Vagina (tissue), 2 donors: ENCODE results near the gene VMP1. TPM values are rescaled to one million over a fixed set of nuclear protein-coding genes. Genes with fewer than 3 reads are reported as not detected.
A peak's percentile ranks its signal among the peaks of the same experiment; 100 is the strongest.

Experiments
- DNase-seq, 2 donors: peaks; one replicate each; pipeline ENCODE4 v3.0.0-alpha.2; 2017; ENCODE audit errors: extremely low spot score in 2 of 2
- H3K27ac ChIP-seq: fragments of 200-600 bp; sonication (generic); one replicate; pipeline ENCODE4 v1.5.1; 2019
- H3K27me3 ChIP-seq: fragments of 200-600 bp; sonication (generic); one replicate; pipeline ENCODE4 v1.5.1; 2019
- H3K36me3 ChIP-seq, 2 donors: fragments of 200-600 bp; sonication (generic); one replicate each; pipeline ENCODE4 v1.5.1; 2017 to 2019
- H3K4me1 ChIP-seq: fragments of 200-600 bp; sonication (generic); one replicate; pipeline ENCODE4 v1.5.1; 2019
- H3K4me3 ChIP-seq, 2 donors: fragments of 200-600 bp; sonication (generic); 1 replicate in 1 of 2; 2 replicates in 1 of 2; pipeline ENCODE4 v1.5.1; 2016 to 2019
- H3K9me3 ChIP-seq: fragments of 200-600 bp; sonication (generic); one replicate; pipeline ENCODE4 v1.5.1; 2019
- CTCF ChIP-seq, 3 experiments: fragments of 450-650 bp in 2 of 3; fragments of 200-600 bp in 1 of 3; sonication (generic) in 1 of 3; IDR thresholded peaks; one replicate each; pipeline ENCODE4 v1.5.1; 2017 to 2019; ENCODE audit warnings: antibody characterized with exemption in 3 of 3, mild to moderate bottlenecking in 2 of 3, moderate library complexity in 2 of 3
- POLR2A ChIP-seq, 2 donors: fragments of 450-650 bp; IDR thresholded peaks; one replicate each; pipeline ENCODE4 v1.6.1; 2017; ENCODE audit warnings: antibody characterized with exemption in 2 of 2, mild to moderate bottlenecking in 2 of 2, moderate library complexity in 2 of 2
- POLR2AphosphoS5 ChIP-seq, 2 donors: sonication (generic); formaldehyde crosslinking; IDR thresholded peaks; one replicate each; pipeline ENCODE4 v1.9.0; 2017; ENCODE audit warnings: antibody characterized with exemption in 2 of 2, mild to moderate bottlenecking in 2 of 2, low read depth in 1 of 2; ENCODE audit not compliant: insufficient read depth in 1 of 2
- intact Hi-C: fragments of 100-400 bp; cut with DNase I; formaldehyde crosslinking; loops from one replicate; pipeline ENCODE4 v1.15.1; 2023
- total RNA-seq: library from RNA; depleted of rRNA; stranded (reverse); fragments of >200 nt; gene quantifications from one replicate; pipeline ENCODE4 v1.2.3, GENCODE V29; 2016

Gene VMP1
- total RNA-seq, 1 donor from 2014 or later = 380 TPM

DNA sequence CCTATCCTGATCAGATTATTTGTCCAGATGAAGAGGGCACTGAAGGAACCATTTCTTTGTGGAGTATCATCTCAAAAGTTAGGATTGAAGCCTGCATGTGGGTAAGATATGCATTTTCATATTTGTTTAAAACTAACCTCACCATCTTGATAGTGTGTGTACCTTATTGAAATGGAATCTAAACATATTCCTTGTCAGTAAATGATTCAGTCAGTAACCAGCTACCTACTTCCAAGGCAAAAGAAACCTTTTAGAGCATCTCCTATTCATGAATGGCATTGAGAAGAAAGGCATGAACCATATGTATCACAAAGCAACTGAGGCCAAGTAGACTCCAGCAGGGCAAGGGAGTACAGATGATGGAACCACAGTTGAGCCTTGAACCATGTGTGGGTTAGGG lies 57.6 kb downstream of the VMP1 start:
- no peaks in the 10 kb centered on the region for H3K36me3 ChIP-seq
- H3K9me3 ChIP-seq = no peaks in the 10 kb centered on the region
- no peak overlapping the region for H3K4me3 ChIP-seq
- H3K27ac ChIP-seq = no peak overlapping the region
- H3K4me1 ChIP-seq = no peaks in the 10 kb centered on the region
- TF ChIP-seq POLR2AphosphoS5 (IDR thresholded peaks at IDR 0.05; ENCODE audit: insufficient read depth in 1 of 2, low read depth in 1 of 2) = no peak
- intact Hi-C loops = no loop called here
- DNase-seq = no peak
- no peaks in the 10 kb centered on the region for H3K27me3 ChIP-seq

DNA sequence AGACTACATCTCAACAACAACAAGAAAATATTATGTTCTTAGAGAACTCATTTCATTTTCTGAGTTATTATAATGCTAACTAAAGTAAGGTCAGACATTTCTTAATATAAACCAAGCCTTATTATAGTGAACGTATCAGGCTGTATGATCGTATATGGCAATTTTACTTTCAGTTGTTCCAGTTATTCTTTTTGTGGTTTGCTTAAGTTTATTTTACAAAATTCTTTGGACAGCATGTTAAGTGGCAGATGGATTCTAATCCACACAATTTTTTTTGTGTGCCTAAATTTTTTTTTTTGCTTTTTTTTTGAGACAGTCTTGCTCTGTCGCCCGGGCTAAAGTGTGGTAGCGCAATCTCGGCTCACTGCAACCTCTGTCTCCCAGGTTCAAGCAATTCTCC lies 59.0 kb downstream of the VMP1 start:
- Histone ChIP-seq H3K27me3 (no peaks in the 10 kb centered on the region), H3K4me3 (no peak overlapping the region), H3K36me3 (no peaks in the 10 kb centered on the region), H3K27ac (no peak overlapping the region), H3K9me3 (no peaks in the 10 kb centered on the region), H3K4me1 (no peaks in the 10 kb centered on the region)
- intact Hi-C loops = no loop called here
- TF ChIP-seq POLR2AphosphoS5 (IDR thresholded peaks at IDR 0.05; ENCODE audit: insufficient read depth in 1 of 2, low read depth in 1 of 2) (no peak), POLR2A (IDR thresholded peaks at IDR 0.05) (no peak), CTCF (IDR thresholded peaks at IDR 0.05) (no peak)
- DNase-seq = no peak

DNA sequence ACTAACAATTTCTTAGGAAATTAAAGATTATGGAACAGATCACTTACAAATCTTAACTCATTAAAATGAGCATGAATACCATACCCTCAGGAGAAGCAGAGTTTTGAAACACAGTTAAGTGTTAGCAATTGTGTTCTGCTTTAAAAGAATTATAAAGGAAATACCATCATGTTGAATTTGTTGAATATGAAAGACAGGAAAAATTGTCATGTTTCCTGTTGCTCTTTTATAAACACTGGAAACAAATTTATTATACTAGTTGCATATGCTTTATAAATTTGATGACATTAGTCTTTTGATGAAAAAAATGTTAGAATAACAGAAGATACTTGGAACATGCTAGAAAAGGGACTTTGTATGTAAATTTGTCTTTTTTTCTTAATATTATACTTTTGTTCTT lies 59.7 kb downstream of the VMP1 start:
- H3K4me3 ChIP-seq = no peak overlapping the region
- no peaks in the 10 kb centered on the region for H3K27me3 ChIP-seq
- H3K36me3 ChIP-seq = no peaks in the 10 kb centered on the region
- peak overlapping the region; percentile 6 for H3K27ac ChIP-seq
- intact Hi-C loops = no loop called here
- DNase-seq = no peak
- H3K4me1 ChIP-seq = no peaks in the 10 kb centered on the region
- no peaks in the 10 kb centered on the region for H3K9me3 ChIP-seq
- TF ChIP-seq POLR2AphosphoS5 (IDR thresholded peaks at IDR 0.05; ENCODE audit: insufficient read depth in 1 of 2, low read depth in 1 of 2) (no peak), POLR2A (IDR thresholded peaks at IDR 0.05) (no peak), CTCF (IDR thresholded peaks at IDR 0.05) (no peak)

GRCh38 chr17:59769887-59770286 lies 62.4 kb downstream of the VMP1 start:
- Histone ChIP-seq H3K27ac (no peak overlapping the region), H3K27me3 (no peaks in the 10 kb centered on the region), H3K4me1 (no peaks in the 10 kb centered on the region), H3K4me3 (no peak overlapping the region), H3K9me3 (no peaks in the 10 kb centered on the region), H3K36me3 (peaks cover 0 to 3% of the 10 kb centered on the region in 2 donors)
- no peak for DNase-seq
- TF ChIP-seq CTCF (IDR thresholded peaks at IDR 0.05) = no peak
- TF ChIP-seq POLR2AphosphoS5 (IDR thresholded peaks at IDR 0.05; ENCODE audit: insufficient read depth in 1 of 2, low read depth in 1 of 2) = peak in 1 of 2 donors; percentile 58
- intact Hi-C loops = no loop called here

DNA sequence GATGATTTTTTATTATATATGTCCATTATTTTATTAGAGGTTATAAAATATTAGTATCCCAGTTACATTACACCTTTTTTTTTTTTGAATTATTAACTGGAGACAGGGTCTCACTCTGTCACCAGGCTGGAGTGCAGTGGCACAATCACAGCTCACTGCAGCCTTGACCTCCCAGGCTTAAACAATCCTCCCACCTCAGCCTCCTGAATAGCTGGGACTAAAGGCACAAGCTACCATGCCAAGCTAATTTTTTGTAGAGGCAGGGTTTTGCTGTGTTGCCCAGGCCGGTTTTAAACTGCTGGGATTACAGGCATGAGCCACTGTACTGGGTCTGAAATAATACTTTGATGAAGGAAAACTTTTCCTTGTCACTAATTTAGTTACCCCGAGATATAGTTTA lies 63.6 kb downstream of the VMP1 start:
- Histone ChIP-seq H3K27ac (no peak overlapping the region), H3K9me3 (no peaks in the 10 kb centered on the region), H3K4me1 (no peaks in the 10 kb centered on the region), H3K36me3 (peaks cover 0 to 15% of the 10 kb centered on the region in 2 donors), H3K27me3 (no peaks in the 10 kb centered on the region), H3K4me3 (no peak overlapping the region)
- intact Hi-C loops = no loop called here
- TF ChIP-seq POLR2AphosphoS5 (IDR thresholded peaks at IDR 0.05; ENCODE audit: insufficient read depth in 1 of 2, low read depth in 1 of 2) (no peak), POLR2A (IDR thresholded peaks at IDR 0.05) (no peak), CTCF (IDR thresholded peaks at IDR 0.05) (no peak)
- DNase-seq = no peak
